GM10847 (cell line): ENCODE measurements around the gene MT1E.

Experiments used
- POLR2A ChIP-seq: IDR thresholded peaks from 2 replicates; pipeline ENCODE4 v1.6.1; 2011; ENCODE audit not compliant: insufficient read length; ENCODE audit errors: extremely low read depth

MT1E gene

DNA sequence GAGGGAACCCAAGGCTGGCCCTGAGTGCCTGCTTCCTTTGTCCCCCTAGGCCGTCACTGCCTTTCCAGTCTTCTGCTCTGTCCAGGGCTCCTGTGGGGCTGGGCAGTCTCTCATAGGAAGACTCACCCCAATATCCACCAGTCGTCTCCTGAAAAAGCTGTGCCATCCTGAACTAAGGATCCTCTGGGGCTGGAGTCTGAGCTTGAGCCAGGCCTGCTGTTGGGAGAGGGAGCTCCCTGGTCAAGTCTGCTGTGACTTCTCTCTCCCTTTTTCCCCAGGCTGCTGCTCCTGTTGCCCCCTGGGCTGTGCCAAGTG is 45.0 kb downstream of the MT1E start:
- TF ChIP-seq POLR2A, result no peak

DNA sequence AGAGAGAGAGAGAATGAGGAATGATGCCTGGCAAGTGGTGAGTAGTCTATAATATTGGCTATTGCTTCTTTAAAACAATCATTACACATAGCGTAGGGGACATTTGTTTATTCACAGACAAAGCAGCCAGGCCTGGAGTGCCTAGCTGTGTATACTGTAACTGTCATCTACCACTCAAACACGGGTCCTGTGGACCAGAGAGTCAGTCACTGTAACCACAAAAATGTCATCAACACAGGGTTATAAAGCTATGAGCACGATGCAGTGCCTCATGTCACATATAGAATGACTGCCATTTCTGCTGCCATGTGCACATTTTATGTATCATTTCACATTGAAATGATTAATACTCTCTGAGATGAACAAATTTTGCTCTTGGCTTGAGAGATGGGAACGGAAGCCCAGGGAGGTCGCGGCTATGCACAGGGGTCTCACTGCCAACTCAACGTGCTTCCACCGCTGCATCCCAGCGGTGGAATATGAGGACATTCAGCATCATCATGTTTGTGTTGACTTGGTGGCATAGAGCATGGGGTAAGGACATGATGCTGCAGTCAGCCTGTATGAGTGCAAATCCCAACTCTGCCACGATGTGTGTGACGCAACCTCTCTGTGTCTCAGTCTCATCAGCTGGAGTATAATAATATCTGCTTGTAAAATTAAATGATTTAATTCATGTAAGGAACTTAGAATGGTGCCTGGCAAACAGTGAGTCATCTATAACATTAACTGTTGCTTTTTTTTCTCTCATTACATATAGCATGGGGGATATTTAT is 47.4 kb downstream of the MT1E start:
- no peak for TF ChIP-seq POLR2A

- TF ChIP-seq POLR2A, result no peak
Observed at GRCh38 chr16:56673921-56674320, 48.3 kb downstream of the MT1E start.

GRCh38 chr16:56675685-56676210 is 50.2 kb downstream of the MT1E start:
- TF ChIP-seq POLR2A, result no peak
